GM19193 (cell line): ENCODE results near the gene GPR52.

Source experiments
- POLR2A ChIP-seq: IDR thresholded peaks from 4 replicates; pipeline ENCODE4 v1.6.1; 2011; ENCODE audit not compliant: insufficient read depth, insufficient read length; ENCODE audit errors: extremely low read depth

Gene GPR52

GRCh38 chr1:174447866-174448530 is at the start of gene GPR52:
GPR52 (plus strand) TSS chr1:174447964; CDS start chr1:174448112, 148 bp downstream.
- no peak for TF ChIP-seq POLR2A

GRCh38 chr1:174398246-174398645 is 49.5 kb upstream of the GPR52 start:
- TF ChIP-seq POLR2A: no peak

- TF ChIP-seq POLR2A: no peak
Observed at GRCh38 chr1:174399211-174399610, 48.6 kb upstream of the GPR52 start.

- TF ChIP-seq POLR2A: no peak
Observed at GRCh38 chr1:174401075-174401474, 46.7 kb upstream of the GPR52 start.

GRCh38 chr1:174405219-174405618 is 42.5 kb upstream of the GPR52 start:
- no peak for TF ChIP-seq POLR2A

- TF ChIP-seq POLR2A: no peak
Observed at GRCh38 chr1:174406421-174406820, 41.3 kb upstream of the GPR52 start.

- no peak for TF ChIP-seq POLR2A
Observed at GRCh38 chr1:174407665-174408064, 40.1 kb upstream of the GPR52 start.

GRCh38 chr1:174408146-174408545 is 39.6 kb upstream of the GPR52 start:
- no peak for TF ChIP-seq POLR2A

GRCh38 chr1:174413632-174414031 is 34.1 kb upstream of the GPR52 start:
- no peak for TF ChIP-seq POLR2A

- TF ChIP-seq POLR2A: no peak
Observed at GRCh38 chr1:174414203-174414602, 33.6 kb upstream of the GPR52 start.

GRCh38 chr1:174415506-174415905 is 32.3 kb upstream of the GPR52 start:
- TF ChIP-seq POLR2A: no peak

- TF ChIP-seq POLR2A: no peak
Observed at GRCh38 chr1:174417921-174418320, 29.8 kb upstream of the GPR52 start.

- no peak for TF ChIP-seq POLR2A
Observed at GRCh38 chr1:174425121-174425520, 22.6 kb upstream of the GPR52 start.

- TF ChIP-seq POLR2A: no peak
Observed at GRCh38 chr1:174426153-174426552, 21.6 kb upstream of the GPR52 start.

- TF ChIP-seq POLR2A: no peak
Observed at GRCh38 chr1:174428033-174428432, 19.7 kb upstream of the GPR52 start.

GRCh38 chr1:174428739-174429138 is 19.0 kb upstream of the GPR52 start:
- TF ChIP-seq POLR2A: no peak

GRCh38 chr1:174433451-174433850 is 14.3 kb upstream of the GPR52 start:
- TF ChIP-seq POLR2A: no peak

GRCh38 chr1:174445351-174445750 is 2.4 kb upstream of the GPR52 start:
- TF ChIP-seq POLR2A: no peak

GRCh38 chr1:174445817-174446216 is 1.9 kb upstream of the GPR52 start:
- no peak for TF ChIP-seq POLR2A
